ENCODE measurements around the gene EIF2B5.

Gene EIF2B5

GRCh38 chr3:184174646-184175492 lies 39.7 kb downstream of the EIF2B5 start, which contains the start of gene AP2M1:
TSS of gene AP2M1 (plus strand) at chr3:184174855. CDS start at chr3:184176994, 2,139 bp downstream.
- DNase-seq = peak; percentile 95 to 98 (median 96)

GRCh38 chr3:184175506-184175905 lies 40.3 kb downstream of the EIF2B5 start:
- DNase-seq = no peak

GRCh38 chr3:184175981-184176376 lies 40.8 kb downstream of the EIF2B5 start:
- DNase-seq = no peak

- DNase-seq = no peak
These were observed 41.5 kb downstream of the EIF2B5 start for GRCh38 chr3:184176377-184177330.

- no peak for DNase-seq
These were observed 42.2 kb downstream of the EIF2B5 start for GRCh38 chr3:184177331-184177731.

GRCh38 chr3:184177767-184178306 lies 42.7 kb downstream of the EIF2B5 start:
- no peak for DNase-seq

GRCh38 chr3:184178521-184179138 lies 43.5 kb downstream of the EIF2B5 start:
- DNase-seq = no peak

GRCh38 chr3:184180165-184180564 lies 45.0 kb downstream of the EIF2B5 start:
- DNase-seq = no peak

GRCh38 chr3:184181596-184181995 lies 46.4 kb downstream of the EIF2B5 start:
- DNase-seq = no peak

- no peak for DNase-seq
These were observed 48.5 kb downstream of the EIF2B5 start for GRCh38 chr3:184183679-184184078.

GRCh38 chr3:184184546-184185230 lies 49.5 kb downstream of the EIF2B5 start:
- no peak for DNase-seq

- peak; percentile 97 to 100 (median 99) for DNase-seq
These were observed 50.5 kb downstream of the EIF2B5 start for GRCh38 chr3:184185461-184186183.

GRCh38 chr3:184186184-184186901 lies 51.2 kb downstream of the EIF2B5 start, which contains the start of gene ABCF3:
TSS of gene ABCF3 (plus strand) at chr3:184186199. CDS start at chr3:184186208, 9 bp downstream.
- DNase-seq = no peak

GRCh38 chr3:184186902-184187207 lies 51.7 kb downstream of the EIF2B5 start:
- DNase-seq = no peak

- no peak for DNase-seq
These were observed 52.9 kb downstream of the EIF2B5 start for GRCh38 chr3:184188080-184188479.

- DNase-seq = no peak
These were observed 54.3 kb downstream of the EIF2B5 start for GRCh38 chr3:184189421-184189820.

GRCh38 chr3:184192889-184193288 lies 57.7 kb downstream of the EIF2B5 start:
- no peak for DNase-seq

GRCh38 chr3:184193991-184194539 lies 58.9 kb downstream of the EIF2B5 start:
- DNase-seq = no peak

All from stimulated activated naive CD4-positive, alpha-beta T cell (primary cell).